Myocyte (in vitro differentiated cells): Measurements from ENCODE around the gene MYL10. TPM values are rescaled to one million over a fixed set of nuclear protein-coding genes. Genes with fewer than 3 reads are reported as not detected.
"Not testable (repeated sequence)": the region's sequence is repeated elsewhere in the genome, so short reads cannot be mapped to it uniquely, and the experiment has no call there.

ENCODE experiments used
- DNase-seq: peaks from one replicate; pipeline ENCODE4 v3.0.0-alpha.2; 2012; ENCODE audit warnings: low read depth
- total RNA-seq: library from RNA; depleted of rRNA; stranded (reverse); fragments of >200 nt; gene quantifications from 2 replicates; pipeline ENCODE4 v1.2.3, GENCODE V29; 2014

Gene MYL10
- total RNA-seq, 1 donor from 2014 or later, result not detected

DNA sequence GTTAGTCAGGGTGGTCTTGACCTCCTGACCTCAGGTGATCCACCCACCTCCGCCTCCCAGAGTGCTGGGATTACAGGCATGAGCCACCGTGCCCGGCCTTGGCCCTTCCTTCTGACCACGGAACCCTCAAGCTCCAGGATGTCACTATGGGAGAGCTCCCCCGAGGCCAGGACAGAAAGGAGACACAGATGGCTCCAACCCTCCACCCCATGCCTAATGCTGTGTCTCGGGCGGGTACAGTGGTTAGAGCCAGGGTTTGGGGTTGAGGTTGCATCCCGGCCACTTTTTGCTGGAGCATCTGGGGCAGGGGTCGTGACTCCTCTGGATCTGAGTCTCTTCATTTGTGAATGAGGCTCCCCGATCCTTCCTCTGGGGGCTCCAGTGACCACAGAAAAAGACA, 8.1 kb downstream of the MYL10 start:
- peak; percentile 72 for DNase-seq

DNA sequence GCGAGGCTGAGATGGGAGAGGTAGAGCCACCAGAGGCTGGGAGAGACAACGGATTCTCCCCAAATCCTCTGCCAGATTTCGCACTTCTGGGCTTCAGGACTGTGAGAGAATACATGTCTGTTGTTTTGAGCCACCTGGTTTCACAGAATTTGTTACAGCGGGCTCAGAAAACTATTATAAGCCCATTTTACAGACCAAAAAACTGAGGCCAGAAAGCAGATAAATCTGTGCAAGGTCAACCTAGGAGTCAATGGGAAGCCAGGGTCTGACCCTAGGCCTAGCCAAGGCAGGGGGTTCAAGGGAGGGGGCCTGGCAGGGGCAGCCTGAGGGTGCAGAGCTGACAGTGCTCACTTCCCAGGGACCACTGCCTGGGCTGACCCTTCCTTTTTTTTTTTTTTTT, 8.7 kb downstream of the MYL10 start:
- DNase-seq, result no peak

DNA sequence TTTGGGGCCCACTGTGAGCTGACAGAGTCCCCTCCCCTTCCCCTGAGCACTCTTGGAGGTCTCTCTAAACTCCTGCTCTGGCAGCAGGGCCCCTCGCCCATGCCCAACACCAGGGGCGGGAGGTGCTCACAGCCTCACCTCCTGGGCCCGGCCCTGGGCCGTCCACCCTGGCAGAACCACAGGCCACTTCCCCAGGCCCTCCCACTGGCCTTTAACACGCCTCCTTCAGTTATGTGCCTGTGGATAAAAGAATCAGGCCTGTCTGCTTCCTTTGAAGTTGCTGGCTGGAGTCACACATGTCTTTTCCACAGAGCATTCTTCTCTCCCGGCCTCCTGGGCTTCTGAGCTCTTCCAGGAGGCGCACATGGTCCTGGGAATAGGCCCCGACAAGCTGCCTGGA, 10.2 kb downstream of the MYL10 start:
- peak; percentile 61 for DNase-seq

DNA sequence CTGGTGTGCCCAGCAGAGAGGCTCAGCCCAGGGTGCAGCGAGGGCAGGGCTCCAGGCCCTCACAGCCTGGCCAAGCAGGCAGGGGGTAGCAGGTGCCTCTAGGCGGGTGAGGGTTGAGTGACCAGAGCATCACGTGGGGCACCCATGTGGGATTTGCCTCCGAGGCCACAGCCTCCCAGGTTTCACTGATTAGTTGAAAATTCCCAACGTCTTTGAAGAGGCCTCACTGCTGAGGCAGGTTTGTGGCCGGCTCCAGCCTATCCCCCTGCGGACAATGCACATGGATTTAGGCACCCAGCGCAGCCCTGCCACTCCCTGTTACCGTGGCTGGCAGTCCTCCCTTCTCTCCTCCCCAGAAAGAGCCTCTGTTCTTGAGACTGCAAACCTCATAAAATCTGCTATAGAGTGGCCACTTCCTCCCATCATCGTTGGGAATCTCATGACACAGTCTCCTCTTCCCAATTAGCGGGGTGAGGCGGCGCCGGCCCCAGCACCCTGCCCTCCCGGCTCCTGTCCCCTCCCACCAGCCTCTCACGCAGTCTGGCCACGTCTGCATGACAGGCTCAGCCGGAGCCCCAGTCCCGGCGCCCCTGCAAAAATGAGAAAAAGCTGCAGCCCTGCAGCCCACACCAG, 10.8 kb downstream of the MYL10 start:
- DNase-seq, result no peak

DNA sequence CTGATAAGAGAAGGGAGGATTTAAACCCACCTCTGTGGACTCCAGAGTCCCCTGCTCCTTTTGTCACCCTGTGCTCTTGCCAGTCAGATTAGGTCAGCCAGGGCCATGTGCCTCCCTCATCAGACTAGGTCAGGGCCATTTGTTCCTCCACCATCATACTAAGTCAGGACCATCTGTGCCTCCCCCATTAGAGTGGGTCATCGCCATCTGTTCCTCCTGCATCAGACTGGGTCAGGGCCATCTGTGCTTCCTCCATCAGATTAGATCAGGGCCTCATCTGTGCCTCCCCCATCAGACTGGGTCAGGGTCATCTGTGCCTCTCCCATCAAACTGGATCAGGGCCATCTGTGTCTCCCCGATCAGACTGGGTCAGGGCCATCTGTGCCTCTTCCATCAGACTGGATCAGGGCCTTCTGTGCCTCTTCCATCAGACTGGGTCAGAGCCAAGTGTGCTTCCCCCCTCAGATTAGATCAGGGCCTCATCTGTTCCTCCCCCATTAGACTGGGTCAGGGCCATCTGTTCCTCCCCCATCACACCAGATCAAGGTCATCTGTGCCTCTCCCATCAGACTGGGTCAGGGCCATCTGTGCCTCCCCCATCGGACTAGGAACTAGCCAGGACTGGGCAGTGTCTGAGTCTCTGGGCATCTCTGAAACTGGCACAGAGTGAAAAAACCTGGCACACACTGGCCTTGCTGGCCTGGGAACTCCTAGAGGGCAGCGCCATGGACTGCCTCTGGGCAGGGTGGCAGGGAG, 11.5 kb downstream of the MYL10 start:
- DNase-seq, result no peak

DNA sequence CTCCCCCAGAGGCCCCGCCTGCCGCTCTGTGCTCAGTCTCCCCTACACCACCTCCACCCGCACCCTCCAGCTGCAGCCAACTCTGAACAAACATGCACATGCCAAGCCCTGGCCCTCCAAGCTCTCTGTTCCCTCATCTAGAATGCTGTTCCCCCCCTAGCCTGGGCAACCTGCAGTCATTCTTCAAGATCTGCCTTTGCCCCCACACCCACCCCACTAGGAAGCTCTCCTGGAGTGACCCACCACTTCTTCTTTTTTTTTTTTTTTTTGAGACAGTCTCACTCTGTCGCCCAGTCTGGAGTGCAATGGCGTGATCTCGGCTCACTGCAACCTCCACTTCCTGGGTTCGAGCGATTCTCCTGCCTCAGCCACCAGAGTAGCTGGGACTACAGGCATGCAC, 13.7 kb downstream of the MYL10 start:
- no peak for DNase-seq

DNA sequence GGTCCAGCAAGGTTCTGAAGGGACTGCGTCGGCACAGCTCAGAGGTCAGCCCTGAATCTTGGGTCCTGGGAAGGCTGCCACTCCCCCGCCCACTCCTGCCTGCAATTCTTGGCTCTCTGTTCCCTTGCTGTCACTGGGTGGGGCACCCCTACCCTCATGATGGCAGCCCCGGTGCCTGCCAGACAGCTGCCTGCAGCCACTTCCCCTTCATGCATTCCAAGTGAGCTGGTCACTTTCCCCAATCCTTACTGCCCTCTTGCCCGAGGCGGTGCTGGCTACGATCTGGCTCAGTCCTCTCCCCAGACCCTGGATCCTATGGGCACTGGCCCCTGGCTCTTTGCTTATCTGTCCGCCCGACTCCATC, 14.2 kb downstream of the MYL10 start:
- peak; percentile 91 for DNase-seq

DNA sequence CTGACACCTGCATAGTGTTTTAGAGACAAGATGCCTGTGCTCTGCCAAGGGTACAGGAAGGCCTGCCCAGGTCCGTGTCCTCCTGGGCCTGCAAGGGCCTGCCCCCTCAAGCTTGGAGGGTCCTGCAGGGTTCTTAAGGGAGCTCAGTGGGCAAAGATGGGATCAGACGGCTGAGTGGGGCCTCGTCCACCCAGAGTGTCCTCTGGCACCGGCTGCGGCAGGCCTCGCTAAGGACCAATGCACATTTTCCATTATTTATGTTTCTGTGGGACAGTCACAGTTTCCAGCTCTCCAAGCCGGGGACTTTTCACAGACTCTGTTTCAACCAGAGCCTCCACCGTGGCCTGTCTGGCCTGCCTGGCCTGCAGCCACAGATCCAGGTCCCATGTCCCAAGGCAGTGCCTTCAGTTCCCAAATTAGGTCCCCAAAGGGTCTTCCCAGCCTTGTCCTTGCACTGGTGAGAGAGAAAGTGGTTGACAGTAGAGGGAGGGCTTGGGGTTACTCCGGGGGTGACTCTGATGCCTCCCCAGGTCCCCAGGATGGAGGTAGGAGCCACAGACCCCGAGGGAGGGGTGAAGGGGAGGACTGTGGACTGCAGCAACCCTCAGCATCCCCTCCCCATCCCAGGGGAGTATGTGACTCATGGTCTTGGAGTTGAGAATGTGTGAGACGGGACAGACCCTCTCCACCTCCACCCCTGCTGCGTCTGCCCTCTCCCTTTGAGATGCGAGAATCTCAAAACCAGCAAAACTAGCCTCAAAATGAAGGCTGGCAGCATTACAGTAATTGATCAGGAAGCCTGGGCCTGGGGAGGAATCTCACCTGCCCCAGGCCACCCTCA, 14.8 kb downstream of the MYL10 start:
- DNase-seq, result peak; percentile 74

DNA sequence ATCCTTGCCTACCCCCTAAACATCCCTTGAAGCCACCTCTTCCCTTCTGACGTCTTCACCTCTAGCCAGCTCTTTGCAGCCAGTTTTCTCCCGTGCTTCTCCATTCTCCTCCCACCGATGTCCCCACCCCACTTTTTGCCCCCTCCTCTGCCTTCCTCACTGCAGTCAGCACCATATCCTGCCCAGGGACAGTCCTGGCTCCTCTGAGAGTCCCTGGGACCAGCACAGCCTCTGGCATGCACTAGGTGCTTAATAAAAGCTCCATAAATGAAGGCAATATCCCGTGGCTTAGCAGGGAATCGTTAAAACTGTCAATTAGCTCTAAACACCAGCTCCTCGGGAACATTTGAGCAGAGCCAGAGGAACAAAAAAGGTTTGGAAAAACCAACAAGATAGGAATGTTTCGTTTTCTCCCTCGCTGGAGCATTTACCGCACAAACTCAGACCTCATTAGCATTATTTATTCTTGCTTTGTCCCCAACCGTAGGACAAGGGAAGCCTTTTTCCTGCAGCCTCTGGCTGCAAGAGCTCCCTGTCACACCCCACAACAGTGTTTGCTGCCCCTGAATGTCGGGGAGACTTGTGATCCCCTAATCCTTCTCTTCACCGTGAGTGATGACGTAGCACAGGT, 16.1 kb downstream of the MYL10 start:
- no peak for DNase-seq

DNA sequence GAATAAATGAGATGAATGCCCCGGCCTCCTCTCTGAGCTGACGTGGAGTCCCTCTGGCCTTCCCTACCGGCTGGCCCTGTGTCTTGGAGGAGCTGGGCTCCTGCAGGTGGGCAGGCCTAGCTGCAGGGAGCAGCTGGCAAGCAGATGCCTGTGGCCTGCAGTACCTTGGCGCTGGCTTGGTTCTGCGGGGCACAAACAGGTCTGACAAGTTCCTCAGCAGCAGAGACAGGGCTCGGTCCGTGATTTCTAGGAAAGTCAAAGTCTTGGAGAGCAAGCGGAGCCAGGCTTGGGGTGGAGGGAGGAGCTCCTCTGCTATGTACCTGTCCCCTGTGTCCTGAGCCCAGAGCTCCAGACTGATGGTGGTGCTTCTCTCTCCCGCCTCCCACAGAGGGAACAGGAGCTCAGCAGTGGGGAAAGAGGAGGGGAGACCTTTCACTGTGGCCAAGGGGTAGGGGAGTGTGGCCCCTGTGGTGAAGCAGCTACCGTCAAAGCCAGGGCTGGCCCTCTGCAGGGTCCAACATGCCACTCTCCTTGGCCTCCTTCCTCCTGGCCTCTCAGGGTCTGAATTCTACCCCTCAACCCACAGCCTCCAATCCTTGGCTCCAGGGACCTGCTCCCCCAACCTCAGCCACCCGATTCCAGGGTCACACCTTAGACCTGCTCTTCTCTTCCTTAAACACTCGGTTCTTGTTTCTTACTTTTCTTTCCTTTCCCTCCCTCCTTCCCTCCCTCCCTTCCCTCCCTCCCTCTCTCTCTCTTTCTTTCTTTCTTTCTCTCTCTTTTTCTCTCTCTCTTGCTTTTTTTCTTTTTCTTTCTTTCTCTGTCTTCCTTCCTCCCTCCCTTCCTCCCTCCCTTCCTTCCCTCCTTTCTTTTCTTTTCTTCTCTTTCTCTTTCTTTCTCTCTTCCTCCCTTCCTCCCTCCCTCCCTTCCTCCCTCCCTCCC, 20.1 kb downstream of the MYL10 start:
- no peak for DNase-seq

DNA sequence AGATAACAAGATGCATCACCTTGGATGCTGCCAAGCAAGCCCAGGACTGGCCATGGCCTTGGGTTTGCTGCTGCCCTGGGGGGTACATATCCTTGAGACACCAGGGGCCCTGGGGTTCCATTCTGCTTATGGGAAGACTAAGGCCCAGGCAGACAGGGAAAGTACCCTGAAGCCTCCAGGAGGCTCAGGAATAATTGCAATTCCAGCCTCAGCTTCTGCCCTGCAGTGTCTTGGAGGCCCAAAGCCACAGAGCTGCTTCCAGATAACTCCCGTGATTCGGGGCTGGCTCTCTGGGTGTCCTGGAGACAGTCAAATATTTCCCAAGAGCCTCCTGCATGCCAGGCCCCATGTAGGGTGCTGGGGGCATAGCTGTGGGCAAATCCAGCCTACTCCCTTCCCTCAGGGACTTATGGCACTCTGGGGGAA, 22.6 kb downstream of the MYL10 start:
- DNase-seq, result peak; percentile 36

DNA sequence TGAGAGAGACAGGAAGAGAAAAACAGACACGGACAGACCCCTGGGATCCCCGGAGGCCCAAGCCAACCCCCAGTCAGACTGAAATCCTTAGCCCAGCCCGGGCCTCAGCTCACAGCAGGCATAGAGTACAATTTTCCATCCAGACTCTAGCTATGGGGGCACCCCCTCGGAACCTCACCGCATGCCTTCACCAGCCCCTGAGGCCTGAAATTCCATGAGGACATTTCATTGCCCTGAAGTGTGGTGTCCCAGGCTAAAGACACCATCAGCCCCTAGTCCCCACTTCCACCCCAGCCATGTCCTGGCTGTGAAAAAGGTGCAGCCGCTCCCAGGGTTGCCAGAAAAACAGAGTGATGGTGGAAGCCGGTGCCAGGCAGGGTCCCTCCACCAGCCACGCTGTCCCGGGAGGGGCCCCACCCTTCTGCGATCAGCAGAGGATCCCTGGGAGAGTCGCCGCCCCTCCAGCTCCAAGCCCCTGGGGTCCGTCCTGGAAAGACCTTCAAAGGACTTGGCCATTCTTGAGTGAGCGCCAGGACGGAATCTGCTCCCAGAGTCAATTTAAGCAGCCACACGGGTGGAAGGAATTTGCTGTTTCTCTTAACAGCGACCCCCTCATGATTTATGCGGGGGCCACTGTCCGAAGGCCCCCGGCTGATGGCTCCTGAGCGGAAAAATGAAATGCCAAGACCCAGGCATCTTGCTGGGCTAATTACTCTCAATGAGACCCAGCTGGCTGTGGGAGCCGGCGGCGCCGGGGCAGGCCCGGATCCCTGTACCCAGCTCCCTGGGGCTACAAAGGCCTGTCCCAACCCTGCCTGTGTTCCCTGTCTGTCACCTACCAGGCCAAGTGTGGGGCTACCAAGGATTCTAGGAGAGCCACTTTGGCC, 23.2 kb downstream of the MYL10 start:
- DNase-seq, result no peak

DNA sequence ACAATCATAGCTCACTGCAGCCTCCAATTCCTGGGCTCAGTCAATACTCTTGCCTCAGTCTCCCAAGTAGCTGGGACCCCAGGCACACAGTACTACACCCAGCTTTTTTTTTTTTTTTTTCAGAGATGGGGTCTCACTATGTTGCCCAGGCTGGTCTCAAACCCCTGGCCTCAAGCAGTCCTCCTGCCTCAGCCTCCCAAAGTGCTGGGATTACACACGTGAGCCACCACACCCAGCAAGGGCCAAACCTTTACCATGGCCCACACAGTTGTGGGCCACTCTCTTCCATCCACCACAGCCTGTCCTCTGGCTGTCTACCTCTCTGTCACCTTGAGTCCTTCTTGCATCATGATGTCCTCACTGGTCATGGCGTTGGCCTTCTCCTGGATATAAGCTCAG, 24.2 kb downstream of the MYL10 start:
- DNase-seq, result not testable (repeated sequence)

DNA sequence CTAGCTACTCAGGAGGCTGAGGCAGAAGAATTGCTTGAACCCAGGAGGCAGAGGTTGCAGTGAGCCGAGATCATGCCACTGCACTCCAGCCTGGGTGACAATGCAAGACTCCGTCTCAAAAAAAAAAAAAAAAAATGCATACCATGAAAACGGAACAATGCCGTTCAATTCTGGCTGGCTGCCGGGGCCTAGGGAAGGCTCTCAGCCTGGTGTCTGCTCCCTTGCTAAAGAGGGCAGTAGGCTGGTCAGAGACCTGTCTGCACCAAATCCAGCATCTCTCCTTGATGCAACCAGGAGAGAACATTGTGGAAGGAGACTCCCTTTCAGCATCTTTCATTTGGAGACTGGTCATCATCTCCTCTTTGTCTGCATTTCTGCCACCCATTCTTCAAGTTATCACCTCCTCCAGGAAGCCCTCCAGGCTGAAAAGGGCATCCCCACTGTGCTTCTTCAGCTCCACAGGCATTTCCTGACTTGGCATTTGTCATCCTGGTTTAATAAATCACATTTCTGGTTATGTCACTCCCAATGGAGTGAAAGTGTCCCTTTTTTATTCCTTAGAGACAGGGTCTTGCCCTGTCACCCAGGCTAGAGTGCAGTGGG, 24.7 kb downstream of the MYL10 start:
- no peak for DNase-seq

DNA sequence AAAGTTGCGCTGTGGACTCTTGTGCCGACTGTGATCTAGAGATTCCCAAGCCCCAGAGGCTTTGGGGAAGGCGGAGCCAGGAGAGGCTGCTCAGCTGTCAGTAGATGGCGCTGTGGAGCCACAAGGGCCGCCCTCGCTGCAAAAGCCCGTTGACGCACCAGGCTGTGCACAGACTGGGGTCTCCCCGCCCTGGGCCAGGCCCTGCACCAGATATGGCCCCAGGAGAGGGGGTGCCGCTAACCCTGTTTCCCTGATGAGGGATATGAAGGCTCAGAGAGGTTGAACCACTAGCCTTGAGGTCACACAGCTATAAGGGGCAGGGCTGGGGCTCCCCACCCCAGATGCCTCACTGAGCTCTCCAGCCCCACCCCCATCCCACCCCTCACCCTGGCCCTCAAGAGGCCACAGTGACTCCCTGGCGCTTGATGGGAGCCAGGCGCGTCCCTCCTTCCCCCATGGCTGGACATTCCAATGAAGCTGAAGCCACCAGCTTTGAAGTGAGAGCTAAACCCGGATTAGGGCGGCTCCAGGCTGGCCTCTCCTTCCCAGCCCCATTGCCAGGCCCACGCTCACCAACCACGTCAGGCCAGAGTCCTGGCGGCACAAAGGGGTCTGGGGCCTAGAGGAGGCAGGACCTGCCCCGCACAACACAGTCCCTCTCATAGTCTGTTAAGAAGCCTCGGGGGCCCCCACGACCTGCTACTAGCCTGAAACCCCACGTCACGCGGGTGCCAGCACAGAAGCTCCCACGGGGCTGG, 26.4 kb downstream of the MYL10 start:
- peak; percentile 92 for DNase-seq

DNA sequence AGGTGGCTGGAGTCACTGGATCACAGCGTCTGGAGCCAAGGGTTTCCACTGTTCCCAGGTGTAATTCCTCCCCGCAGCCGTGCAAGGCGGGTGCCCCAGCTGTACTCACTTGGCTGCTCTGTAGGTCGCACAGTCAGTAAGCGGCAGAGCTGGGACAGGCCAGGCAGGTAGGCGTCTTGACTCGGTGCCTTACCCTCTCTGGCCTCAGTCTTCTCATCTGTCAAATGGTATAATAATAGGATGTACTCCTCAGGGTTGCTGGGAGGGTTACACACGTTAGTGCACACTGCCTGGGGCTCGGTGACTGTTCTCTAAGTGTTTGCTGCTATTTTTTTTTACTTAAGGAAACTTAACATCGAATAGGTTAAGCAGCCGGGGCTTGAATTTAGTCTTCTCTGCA, 27.0 kb downstream of the MYL10 start:
- DNase-seq, result no peak

DNA sequence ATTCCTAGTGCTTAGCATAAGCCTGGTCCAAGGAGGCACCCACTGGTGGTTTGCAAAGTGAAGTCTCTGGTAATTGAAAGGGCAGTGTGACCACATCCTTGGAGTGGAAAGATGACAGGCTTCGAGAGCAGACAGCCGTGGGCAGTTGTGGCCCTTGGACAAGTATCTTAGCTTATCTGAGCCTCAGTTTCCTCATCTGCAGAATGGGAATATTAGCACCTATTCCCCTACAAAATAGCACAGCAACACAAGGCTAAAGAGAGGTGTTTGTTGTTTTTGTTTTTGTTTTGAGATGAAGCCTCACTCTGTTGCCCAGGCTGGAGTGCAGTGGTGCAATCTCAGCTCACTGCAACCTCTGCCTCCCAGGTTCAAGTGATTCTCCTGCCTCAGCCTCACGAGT, 29.3 kb downstream of the MYL10 start:
- no peak for DNase-seq

DNA sequence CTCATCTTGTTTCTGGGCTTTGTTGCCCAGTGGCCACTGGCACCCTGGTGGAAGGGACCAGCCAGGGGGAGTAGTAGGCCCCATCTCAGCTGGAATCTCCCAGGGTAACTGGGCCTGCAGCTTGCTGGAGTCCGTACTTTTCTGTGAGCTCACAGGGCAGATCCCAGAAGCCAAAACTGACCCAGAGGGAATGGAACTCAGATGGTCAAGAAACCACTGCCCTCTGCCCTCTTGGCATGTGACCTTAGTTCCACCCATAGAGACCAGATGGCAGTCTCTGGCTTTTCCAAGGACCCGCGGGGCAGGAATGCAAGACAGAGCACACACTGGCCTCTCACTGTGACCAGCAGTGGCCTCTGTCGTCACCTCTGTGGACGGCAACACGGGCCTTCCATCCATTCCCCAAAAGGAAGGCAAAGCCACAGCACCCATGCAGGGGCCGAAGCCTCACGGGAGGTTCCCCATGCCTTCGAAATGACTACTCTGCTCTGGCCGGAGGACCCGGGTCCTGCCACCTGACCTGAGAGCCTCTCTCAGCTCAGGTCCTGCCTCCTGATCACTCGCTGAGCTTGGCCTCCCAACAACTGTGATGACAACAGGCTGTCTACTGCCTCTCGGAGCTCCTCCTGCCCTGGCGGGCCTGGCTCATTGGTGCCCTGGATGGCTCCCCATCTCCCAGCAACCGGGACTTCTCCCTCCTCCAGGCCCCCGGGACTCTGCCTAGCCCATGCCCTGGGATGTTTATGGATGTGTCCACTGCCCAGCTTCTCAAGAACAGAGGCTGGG, 29.9 kb downstream of the MYL10 start:
- peak; percentile 96 for DNase-seq
